GM12878 (cell line): ENCODE results near the gene HAPSTR1. TPM values are rescaled to one million over a fixed set of nuclear protein-coding genes. Genes with fewer than 3 reads are reported as not detected.
A peak's percentile ranks its signal among the peaks of the same experiment; 100 is the strongest.

ENCODE experiments used
- IKZF1 ChIP-seq: fragments of 450-650 bp; conservative IDR thresholded peaks from 2 replicates; pipeline ENCODE4 v1.6.1; 2017; ENCODE audit warnings: antibody characterized with exemption, mild to moderate bottlenecking
- IKZF2 ChIP-seq, 2 experiments: fragments of 450-650 bp; IDR thresholded peaks; 2 replicates each; pipeline ENCODE4 v1.6.1; 2017; ENCODE audit warnings: mild to moderate bottlenecking in 2 of 2, moderate library complexity in 2 of 2
- JUNB ChIP-seq: IDR thresholded peaks from 2 replicates; pipeline ENCODE4 v1.6.1; 2016; ENCODE audit warnings: antibody characterized with exemption, mild to moderate bottlenecking
- LARP7 ChIP-seq: fragments of 450-650 bp; IDR thresholded peaks from 2 replicates; pipeline ENCODE4 v1.6.1; 2017; ENCODE audit warnings: mild to moderate bottlenecking
- NFIC ChIP-seq: IDR thresholded peaks from 2 replicates; pipeline ENCODE4 v1.6.1; 2012; ENCODE audit warnings: low read depth, mild to moderate bottlenecking, inconsistent platforms, low read length, moderate library complexity
- POLR2AphosphoS5 ChIP-seq: IDR thresholded peaks from 2 replicates; pipeline ENCODE4 v1.6.1; 2011; ENCODE audit warnings: mild to moderate bottlenecking, low read length, inconsistent platforms
- polyA plus RNA-seq, 11 experiments: library from polyadenylated mRNA; depleted of rRNA in 4 of 11; unstranded in 6 of 11; stranded (reverse) in 5 of 11; fragments of >200 nt; fragmentation: Nextera tagmentation in 4 of 11; fragmentation: Illumina TruSeq in 1 of 11; extraction: Ambion mirVana in 4 of 11; extraction: Trizol in 1 of 11; gene quantifications; 1 replicate in 1 of 11; 2 replicates in 10 of 11; pipeline versions ENCODE4 v1.2.1 to v1.2.3, GENCODE V29; 2011 to 2016; ENCODE audit warnings: inconsistent platforms in 2 of 11, missing spikeins in 2 of 11, low read depth in 1 of 11
- total RNA-seq, 4 experiments: library from RNA; depleted of rRNA in 3 of 4; stranded (reverse); fragments of >200 nt in 3 of 4; fragmentation: Illumina TruSeq in 1 of 4; extraction: Trizol in 1 of 4; gene quantifications; 2 replicates each; pipeline versions ENCODE4 v1.2.1 to v1.2.3, GENCODE V29; 2013 to 2021
- TF ChIP-seq, protein P1 (sequence below): fragments of 150-350 bp; IDR thresholded peaks from 2 replicates; pipeline ENCODE4 v1.6.1; 2016; ENCODE audit warnings: low read depth, low read length
- TF ChIP-seq, protein P2 (sequence below): IDR thresholded peaks from 2 replicates; pipeline ENCODE4 v1.6.1; 2012; ENCODE audit warnings: low read depth, low read length, improper control_type of control experiment

Gene HAPSTR1
- total and polyA plus RNA-seq, 10 of the 15 experiments (the other 5 are each of a cell fraction or from before 2014, with no cell fraction given), result 8.7 to 52.5 (median 23.1) TPM

DNA sequence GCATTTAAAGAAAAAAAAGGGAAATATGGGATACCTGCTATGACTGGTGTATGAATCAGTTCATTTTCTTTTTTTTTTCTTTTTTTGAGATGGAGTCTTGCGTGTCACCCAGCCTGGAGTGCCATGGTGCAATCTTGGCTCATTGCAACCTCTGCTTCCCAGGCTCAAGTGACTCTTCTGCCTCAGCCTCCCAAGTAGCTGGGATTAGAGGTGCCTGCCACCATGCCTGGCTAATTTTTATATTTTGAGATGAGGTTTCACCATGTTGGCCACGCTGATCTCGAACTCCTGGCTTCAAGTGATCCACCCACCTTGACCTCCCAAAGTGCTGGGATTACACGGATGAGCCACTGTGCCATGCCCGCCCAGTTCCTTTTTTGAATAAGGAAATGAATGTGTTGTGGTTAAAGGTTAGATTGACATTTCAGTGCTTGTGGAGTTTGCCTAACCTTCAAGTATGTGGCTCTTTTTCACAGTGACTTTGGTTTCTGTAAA, 7.7 kb downstream of the HAPSTR1 start (continued):
- TF ChIP-seq, protein P1, sequence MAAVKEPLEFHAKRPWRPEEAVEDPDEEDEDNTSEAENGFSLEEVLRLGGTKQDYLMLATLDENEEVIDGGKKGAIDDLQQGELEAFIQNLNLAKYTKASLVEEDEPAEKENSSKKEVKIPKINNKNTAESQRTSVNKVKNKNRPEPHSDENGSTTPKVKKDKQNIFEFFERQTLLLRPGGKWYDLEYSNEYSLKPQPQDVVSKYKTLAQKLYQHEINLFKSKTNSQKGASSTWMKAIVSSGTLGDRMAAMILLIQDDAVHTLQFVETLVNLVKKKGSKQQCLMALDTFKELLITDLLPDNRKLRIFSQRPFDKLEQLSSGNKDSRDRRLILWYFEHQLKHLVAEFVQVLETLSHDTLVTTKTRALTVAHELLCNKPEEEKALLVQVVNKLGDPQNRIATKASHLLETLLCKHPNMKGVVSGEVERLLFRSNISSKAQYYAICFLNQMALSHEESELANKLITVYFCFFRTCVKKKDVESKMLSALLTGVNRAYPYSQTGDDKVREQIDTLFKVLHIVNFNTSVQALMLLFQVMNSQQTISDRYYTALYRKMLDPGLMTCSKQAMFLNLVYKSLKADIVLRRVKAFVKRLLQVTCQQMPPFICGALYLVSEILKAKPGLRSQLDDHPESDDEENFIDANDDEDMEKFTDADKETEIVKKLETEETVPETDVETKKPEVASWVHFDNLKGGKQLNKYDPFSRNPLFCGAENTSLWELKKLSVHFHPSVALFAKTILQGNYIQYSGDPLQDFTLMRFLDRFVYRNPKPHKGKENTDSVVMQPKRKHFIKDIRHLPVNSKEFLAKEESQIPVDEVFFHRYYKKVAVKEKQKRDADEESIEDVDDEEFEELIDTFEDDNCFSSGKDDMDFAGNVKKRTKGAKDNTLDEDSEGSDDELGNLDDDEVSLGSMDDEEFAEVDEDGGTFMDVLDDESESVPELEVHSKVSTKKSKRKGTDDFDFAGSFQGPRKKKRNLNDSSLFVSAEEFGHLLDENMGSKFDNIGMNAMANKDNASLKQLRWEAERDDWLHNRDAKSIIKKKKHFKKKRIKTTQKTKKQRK, result no peak
- peak; percentile 41; the same call in 1 of the 2 replicates for TF ChIP-seq NFIC
- TF ChIP-seq IKZF2 (IDR thresholded peaks at IDR 0.05), result peak; percentile 87
- peak; percentile 18 for TF ChIP-seq POLR2AphosphoS5
- peak; percentile 48; the same call in 1 of the 2 replicates for TF ChIP-seq JUNB
- TF ChIP-seq, protein P2, sequence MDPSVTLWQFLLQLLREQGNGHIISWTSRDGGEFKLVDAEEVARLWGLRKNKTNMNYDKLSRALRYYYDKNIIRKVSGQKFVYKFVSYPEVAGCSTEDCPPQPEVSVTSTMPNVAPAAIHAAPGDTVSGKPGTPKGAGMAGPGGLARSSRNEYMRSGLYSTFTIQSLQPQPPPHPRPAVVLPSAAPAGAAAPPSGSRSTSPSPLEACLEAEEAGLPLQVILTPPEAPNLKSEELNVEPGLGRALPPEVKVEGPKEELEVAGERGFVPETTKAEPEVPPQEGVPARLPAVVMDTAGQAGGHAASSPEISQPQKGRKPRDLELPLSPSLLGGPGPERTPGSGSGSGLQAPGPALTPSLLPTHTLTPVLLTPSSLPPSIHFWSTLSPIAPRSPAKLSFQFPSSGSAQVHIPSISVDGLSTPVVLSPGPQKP, result no peak
- TF ChIP-seq IKZF1, result peak; percentile 83
- no peak for TF ChIP-seq LARP7
